Caco-2 (cell line): ENCODE data around the gene STK24. TPM values are rescaled to one million over a fixed set of nuclear protein-coding genes. Genes with fewer than 3 reads are reported as not detected.

Experiments used
- BruUV-seq: library from RNA; stranded (reverse); fragments of 400-500 nt; replicated peaks from 2 replicates; lab custom pipeline; 2021; lab: Mats Ljungman, UMichigan
- CTCF ChIA-PET: fragments of 300-600 bp; sonication (Branson Sonifier 250); formaldehyde crosslinking; loops from one replicate; lab custom pipeline; 2022; ENCODE audit warnings: antibody characterized with exemption; lab: Charles Lee
- POLR2A ChIA-PET: fragments of 300-600 bp; sonication (Branson Sonifier 250); formaldehyde crosslinking; loops from one replicate; lab custom pipeline; 2022; ENCODE audit warnings: antibody characterized with exemption; lab: Charles Lee
- DNase-seq, 2 experiments: peaks; one replicate each; pipeline versions ENCODE4 v3.0.0 to v3.0.0-alpha.2; 2020 to 2022
- H3K27me3 ChIP-seq: replicated peaks from 2 replicates; pipeline ENCODE4 v1.6.0; 2011; ENCODE audit warnings: low read length; ENCODE audit not compliant: control insufficient read depth, insufficient read depth
- H3K36me3 ChIP-seq: 2 replicates; pipeline ENCODE4 v1.5.1; 2011; ENCODE audit warnings: low read length; ENCODE audit not compliant: control insufficient read depth, insufficient read depth
- H3K4me1 ChIP-seq: fragments of 250-450 bp; sonication (Bioruptor Pico); 2 replicates; pipeline ENCODE4 v1.5.1; 2020; ENCODE audit warnings: mild to moderate bottlenecking
- H3K4me3 ChIP-seq: 2 replicates; pipeline ENCODE4 v1.5.1; 2011; ENCODE audit warnings: low read depth, mild to moderate bottlenecking, control low read depth, low read length
- H3K9me3 ChIP-seq: fragments of 250-450 bp; sonication (Bioruptor Pico); 2 replicates; pipeline ENCODE4 v1.5.1; 2020; ENCODE audit warnings: mild to moderate bottlenecking, moderate library complexity
- H3K27ac Mint-ChIP-seq: one replicate; pipeline ENCODE4 v1.8.0; 2022; ENCODE audit warnings: mixed read lengths; ENCODE audit not compliant: unreplicated experiment
- H3K27me3 Mint-ChIP-seq: one replicate; pipeline ENCODE4 v1.8.0; 2022; ENCODE audit warnings: mixed read lengths; ENCODE audit not compliant: insufficient read depth, unreplicated experiment
- H3K36me3 Mint-ChIP-seq: one replicate; pipeline ENCODE4 v1.8.0; 2022; ENCODE audit warnings: mild to moderate bottlenecking, mixed read lengths; ENCODE audit not compliant: insufficient read depth, unreplicated experiment
- H3K4me1 Mint-ChIP-seq: one replicate; pipeline ENCODE4 v1.8.0; 2022; ENCODE audit warnings: low read depth, mixed read lengths; ENCODE audit not compliant: unreplicated experiment
- H3K4me3 Mint-ChIP-seq: one replicate; pipeline ENCODE4 v1.8.0; 2022; ENCODE audit warnings: mild to moderate bottlenecking, moderate library complexity, mixed read lengths; ENCODE audit not compliant: unreplicated experiment
- H3K9me3 Mint-ChIP-seq: one replicate; pipeline ENCODE4 v1.8.0; 2022; ENCODE audit warnings: mixed read lengths; ENCODE audit not compliant: unreplicated experiment
- intact Hi-C: fragments of 100-400 bp; cut with micrococcal nuclease; formaldehyde crosslinking; loops from one replicate; pipeline ENCODE4 v1.10.0; 2022; ENCODE audit not compliant: unreplicated experiment
- total RNA-seq: library from RNA; stranded (reverse); gene quantifications from 2 replicates; pipeline ENCODE4 v1.2.3, GENCODE V29; 2022
- TF ChIP-seq, protein P1 (sequence below), 2 experiments: fragments of 200-600 bp in 1 of 2; IDR thresholded peaks; 1 replicate in 1 of 2; 2 replicates in 1 of 2; pipeline versions ENCODE4 v1.5.1 to v1.8.0; 2011 to 2022; ENCODE audit warnings: antibody characterized with exemption in 1 of 2, control low read depth in 1 of 2, inconsistent platforms in 1 of 2, low read depth in 1 of 2, low read length in 1 of 2, mild to moderate bottlenecking in 1 of 2, moderate library complexity in 1 of 2; ENCODE audit not compliant: insufficient read depth in 1 of 2, severe bottlenecking in 1 of 2, unreplicated experiment in 1 of 2

STK24 gene
- total RNA-seq, 1 experiment from 2014 or later = 253 TPM

DNA sequence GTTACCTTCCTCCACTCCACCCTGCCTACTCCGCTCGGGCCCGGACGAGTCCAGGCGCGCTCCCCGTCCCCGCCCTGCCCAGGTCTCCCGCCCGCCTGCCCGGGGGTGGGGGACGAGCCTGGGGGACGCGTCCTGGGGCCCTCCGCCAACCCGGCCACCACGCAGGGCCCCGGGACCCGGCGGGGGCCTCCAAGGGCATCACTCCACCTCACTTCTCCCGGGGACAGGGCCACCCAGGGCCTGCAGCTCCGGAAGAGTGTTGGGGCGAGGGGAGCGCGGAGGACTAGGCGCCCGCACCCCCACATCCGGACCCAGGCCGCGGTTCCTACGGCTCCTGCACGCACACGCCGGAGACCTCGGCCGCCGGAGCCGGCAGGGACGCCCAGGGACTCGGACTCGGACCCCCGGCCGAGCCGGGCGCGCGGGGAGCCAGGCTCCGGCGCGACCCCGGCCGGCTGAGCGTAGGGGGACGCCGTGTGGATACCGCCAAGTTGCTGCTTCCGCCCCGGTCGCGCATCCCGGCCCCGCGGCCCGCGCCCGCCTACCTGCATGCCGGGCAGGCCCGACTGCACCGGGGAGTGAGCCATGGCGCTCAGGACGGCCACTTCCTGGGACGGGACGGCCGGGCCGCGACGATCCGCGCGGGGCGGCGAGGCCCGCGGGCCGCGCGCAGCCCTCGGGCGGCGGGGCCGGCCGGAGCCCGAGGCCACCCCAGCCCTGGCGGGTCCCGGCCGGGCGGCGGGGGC, 534 bp downstream of the STK24 start:
- DNase-seq = peak in 1 of 2 experiments; percentile 65
- peaks cover 63% of the 10 kb centered on the region for H3K4me1 Mint-ChIP-seq

DNA sequence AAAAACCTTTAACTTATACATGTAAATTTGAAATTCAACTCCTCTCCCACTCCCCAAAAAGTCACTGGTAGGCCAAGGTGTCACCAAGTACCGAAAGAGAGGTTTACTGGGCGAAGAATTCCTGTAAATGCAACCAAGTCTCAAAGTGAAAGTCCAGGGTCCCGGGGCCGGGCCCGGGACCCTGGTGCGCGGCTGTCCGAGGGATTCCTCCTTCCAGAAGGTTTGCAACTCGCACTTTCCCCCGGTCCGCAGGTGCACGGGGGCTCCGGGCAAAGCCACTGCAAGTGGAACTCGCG, 1.1 kb downstream of the STK24 start:
- BruUV-seq = no TSS peak

More for the DNA sequence above, 534 bp downstream of the STK24 start:
- POLR2A ChIA-PET = interaction anchor here (1.0 to 1.7 kb wide), 5 partner anchors 10 to 77 kb away, joined by 3 to 6 read pairs (median 3); no protein-coding TSS in a partner anchor
- Mint-ChIP-seq H3K27me3 (no peaks in the 10 kb centered on the region), H3K9me3 (no peaks in the 10 kb centered on the region), H3K36me3 (peaks cover 48% of the 10 kb centered on the region), H3K27ac (peak overlapping the region; percentile 77), H3K4me3 (peak overlapping the region; percentile 95)
- no TSS peak for BruUV-seq
- H3K4me1 ChIP-seq = peaks cover 61% of the 10 kb centered on the region
- TF ChIP-seq, protein P1, sequence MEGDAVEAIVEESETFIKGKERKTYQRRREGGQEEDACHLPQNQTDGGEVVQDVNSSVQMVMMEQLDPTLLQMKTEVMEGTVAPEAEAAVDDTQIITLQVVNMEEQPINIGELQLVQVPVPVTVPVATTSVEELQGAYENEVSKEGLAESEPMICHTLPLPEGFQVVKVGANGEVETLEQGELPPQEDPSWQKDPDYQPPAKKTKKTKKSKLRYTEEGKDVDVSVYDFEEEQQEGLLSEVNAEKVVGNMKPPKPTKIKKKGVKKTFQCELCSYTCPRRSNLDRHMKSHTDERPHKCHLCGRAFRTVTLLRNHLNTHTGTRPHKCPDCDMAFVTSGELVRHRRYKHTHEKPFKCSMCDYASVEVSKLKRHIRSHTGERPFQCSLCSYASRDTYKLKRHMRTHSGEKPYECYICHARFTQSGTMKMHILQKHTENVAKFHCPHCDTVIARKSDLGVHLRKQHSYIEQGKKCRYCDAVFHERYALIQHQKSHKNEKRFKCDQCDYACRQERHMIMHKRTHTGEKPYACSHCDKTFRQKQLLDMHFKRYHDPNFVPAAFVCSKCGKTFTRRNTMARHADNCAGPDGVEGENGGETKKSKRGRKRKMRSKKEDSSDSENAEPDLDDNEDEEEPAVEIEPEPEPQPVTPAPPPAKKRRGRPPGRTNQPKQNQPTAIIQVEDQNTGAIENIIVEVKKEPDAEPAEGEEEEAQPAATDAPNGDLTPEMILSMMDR (IDR thresholded peaks at IDR 0.05; ENCODE audit: insufficient read depth in 1 of 2, low read depth in 1 of 2, low read length in 1 of 2, severe bottlenecking in 1 of 2, unreplicated experiment in 1 of 2) = no peak
- intact Hi-C loops = loop anchor here (10.0 kb wide), 1 partner anchor 198 kb away; no protein-coding TSS in a partner anchor
- peak overlapping the region; percentile 92 for H3K4me3 ChIP-seq
- CTCF ChIA-PET = interaction anchor here (1.5 to 1.7 kb wide), 2 partner anchors 77 to 97 kb away, joined by 5 to 7 read pairs; no protein-coding TSS in a partner anchor
- no peaks in the 10 kb centered on the region for H3K36me3 ChIP-seq
- no peaks in the 10 kb centered on the region for H3K27me3 ChIP-seq
- H3K9me3 ChIP-seq = no peaks in the 10 kb centered on the region

More for the DNA sequence above, 1.1 kb downstream of the STK24 start:
- TF ChIP-seq, protein P1 (IDR thresholded peaks at IDR 0.05; ENCODE audit: insufficient read depth in 1 of 2, low read depth in 1 of 2, low read length in 1 of 2, severe bottlenecking in 1 of 2, unreplicated experiment in 1 of 2) = no peak
- Mint-ChIP-seq H3K9me3 (no peaks in the 10 kb centered on the region), H3K4me3 (peak overlapping the region; percentile 95), H3K27ac (peak overlapping the region; percentile 77), H3K27me3 (no peaks in the 10 kb centered on the region), H3K4me1 (peaks cover 66% of the 10 kb centered on the region), H3K36me3 (peaks cover 54% of the 10 kb centered on the region)
- no peak for DNase-seq
- intact Hi-C loops = loop anchor here (10.0 kb wide), 1 partner anchor 199 kb away; no protein-coding TSS in a partner anchor
- H3K36me3 ChIP-seq = no peaks in the 10 kb centered on the region
- H3K4me1 ChIP-seq = peaks cover 63% of the 10 kb centered on the region
- CTCF ChIA-PET = no interaction called here
- peak overlapping the region; percentile 92 for H3K4me3 ChIP-seq
- H3K27me3 ChIP-seq = no peaks in the 10 kb centered on the region
- no peaks in the 10 kb centered on the region for H3K9me3 ChIP-seq
- POLR2A ChIA-PET = no interaction called here
